ENCODE measurements around the gene MRPL14.

- TF ChIP-seq GABPA (IDR thresholded peaks at IDR 0.05 in 1 of 2, conservative IDR thresholded peaks at IDR 0.05 in 1 of 2): no peak
- no peak for TF ChIP-seq HNF4A (conservative IDR thresholded peaks at IDR 0.05)
- TF ChIP-seq CTCF (IDR thresholded peaks at IDR 0.05; ENCODE audit: low read depth, low read length, missing input control): no peak
- no peak for TF ChIP-seq TAF1 (conservative IDR thresholded peaks at IDR 0.05)
- TF ChIP-seq ZBTB33 (IDR thresholded peaks at IDR 0.05): no peak
- TF ChIP-seq JUND (IDR thresholded peaks at IDR 0.05): no peak
- TF ChIP-seq MAX (IDR thresholded peaks at IDR 0.05): no peak
Measured at GRCh38 chr6:44169154-44169553, 41.9 kb upstream of the MRPL14 start.

Data from liver (tissue), 3 donors.